Ovary (tissue), 9 donors: ENCODE data around the gene TCEA2. TPM values are rescaled to one million over a fixed set of nuclear protein-coding genes. Genes with fewer than 3 reads are reported as not detected.

Experiments
- DNase-seq, 5 donors: peaks; one replicate each; pipeline ENCODE4 v3.0.0-alpha.2; 2019 to 2020
- H3K27ac ChIP-seq, 2 donors: fragments of 200-600 bp; one replicate each; pipeline versions ENCODE4 v1.5.1 to v1.8.0; 2019 to 2022
- H3K27me3 ChIP-seq: fragments of 200-600 bp; one replicate; pipeline ENCODE4 v1.8.0; 2022
- H3K36me3 ChIP-seq: fragments of 200-600 bp; sonication (generic); one replicate; pipeline ENCODE4 v1.5.1; 2019
- H3K4me1 ChIP-seq: one replicate; pipeline ENCODE4 v1.8.1; 2013; ENCODE audit warnings: mild to moderate bottlenecking, moderate library complexity; ENCODE audit not compliant: insufficient read depth
- H3K4me3 ChIP-seq: fragments of 200-600 bp; sonication (generic); one replicate; pipeline ENCODE4 v1.5.1; 2017
- H3K9me3 ChIP-seq, 2 donors: fragments of 200-600 bp in 1 of 2; sonication (generic) in 1 of 2; one replicate each; pipeline versions ENCODE4 v1.5.1 to v1.8.1; 2013 to 2019; ENCODE audit warnings: mild to moderate bottlenecking in 1 of 2, moderate library complexity in 1 of 2
- EP300 ChIP-seq: sonication (generic); formaldehyde crosslinking; IDR thresholded peaks from one replicate; pipeline ENCODE4 v1.6.1; 2017; ENCODE audit warnings: antibody characterized with exemption
- POLR2A ChIP-seq: fragments of 450-650 bp; IDR thresholded peaks from one replicate; pipeline ENCODE4 v1.6.1; 2017; ENCODE audit warnings: antibody characterized with exemption, mild to moderate bottlenecking, moderate library complexity
- WGBS, 3 donors: extraction: QIAGEN DNeasy Blood & Tissue Kit in 1 of 3; methylation state at CpG; one replicate each; pipeline versions ENCODE4 v1.1.5 to v1.1.7; 2013 to 2017; 5-methylcytosine and 5-hydroxymethylcytosine counted together
- intact Hi-C, 4 donors: fragments of 100-400 bp; cut with DNase I; formaldehyde crosslinking; loops; one replicate each; pipeline versions ENCODE4 v1.11.0 to v1.15.1; 2022 to 2023
- polyA plus RNA-seq, 2 donors: library from polyadenylated mRNA; stranded (reverse); fragments of 200-250 nt in 1 of 2; fragments of 350-450 nt in 1 of 2; fragmentation: Illumina TruSeq in 1 of 2; extraction: RNeasy Lipid Tissue Mini Kit (QIAGEN cat#74804) in 1 of 2; gene quantifications; one replicate each; pipeline ENCODE4 v1.2.3, GENCODE V29; 2013 to 2014
- total RNA-seq, 7 donors: library from RNA; depleted of rRNA in 2 of 7; stranded (reverse); fragments of >200 nt in 2 of 7; fragmentation: NEBNext Ultra II Directional in 3 of 7; extraction: Animal tissue kit (Norgen Biotek cat#: 25700) in 3 of 7; gene quantifications; one replicate each; pipeline versions ENCODE4 v1.1.0 to v1.2.4, GENCODE V29; 2016 to 2023
- TF ChIP-seq, protein P1 (sequence below), 3 donors: fragments of 450-650 bp in 2 of 3; fragments of 200-600 bp in 1 of 3; IDR thresholded peaks; one replicate each; pipeline versions ENCODE4 v1.5.1 to v1.8.0; 2016 to 2022; ENCODE audit warnings: antibody characterized with exemption in 3 of 3, mild to moderate bottlenecking in 1 of 3
- donor health status: DM: no; HTN: no; CAD: no; lungs with moderate emphysema.
- donor health status: DM: no; HTN: no; CAD: no.
- donor health status: Bipolar disorder and iron deficiency.
- donor health status: DM: yes; HTN: yes; CAD: no.
- donor health status: DM: no; HTN: no; CAD: no.
- donor health status: DM: yes; HTN: yes; CAD: no.

The TCEA2 gene
- total and polyA plus RNA-seq, 9 donors, result 20.0 to 93.5 (median 71.9) TPM

DNA sequence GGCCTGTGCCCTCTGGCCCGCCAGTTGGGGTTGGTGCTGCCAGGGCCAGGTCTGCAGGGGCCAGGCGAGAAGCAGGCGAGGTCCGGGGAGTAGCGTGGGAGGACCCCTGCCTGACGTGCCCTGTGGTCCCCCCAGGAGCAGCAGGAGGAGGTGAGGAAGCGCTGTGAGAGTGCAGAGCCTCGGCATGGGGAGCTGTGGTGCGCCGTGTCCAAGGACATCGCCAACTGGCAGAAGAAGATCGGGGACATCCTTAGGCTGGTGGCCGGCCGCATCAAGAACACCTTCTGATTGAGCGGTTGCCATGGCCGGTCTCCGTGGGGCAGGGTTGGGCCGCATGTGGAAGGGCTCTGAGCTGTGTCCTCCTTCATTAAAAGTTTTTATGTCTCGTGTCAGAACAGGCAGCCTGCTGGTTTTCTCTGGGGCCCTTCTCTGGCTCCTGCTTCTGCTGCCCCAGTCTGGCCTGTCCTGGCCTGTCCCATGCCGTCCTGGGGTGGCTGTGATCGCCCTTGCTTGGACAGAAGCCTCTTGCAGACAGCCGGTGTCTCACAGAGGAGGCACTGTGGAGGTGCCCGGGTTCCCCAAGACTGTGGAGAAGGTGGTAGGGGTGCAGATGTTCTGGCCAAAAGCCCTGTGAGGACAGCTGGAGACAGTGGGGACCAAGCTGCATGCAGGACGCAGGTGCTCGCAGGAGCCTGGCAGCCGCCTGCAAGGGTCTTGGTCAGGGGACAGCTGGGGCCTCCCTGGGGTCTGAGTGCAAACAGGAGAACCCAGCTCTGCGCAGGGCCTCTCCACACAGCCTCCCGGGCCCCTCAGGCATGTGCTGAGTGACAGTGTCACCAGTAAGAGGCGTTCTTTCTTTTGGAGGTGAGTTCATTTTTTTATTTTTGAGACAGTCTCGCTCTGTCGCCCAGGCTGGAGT, 30.0 kb upstream of the TCEA2 start:
- TF ChIP-seq, protein P1, sequence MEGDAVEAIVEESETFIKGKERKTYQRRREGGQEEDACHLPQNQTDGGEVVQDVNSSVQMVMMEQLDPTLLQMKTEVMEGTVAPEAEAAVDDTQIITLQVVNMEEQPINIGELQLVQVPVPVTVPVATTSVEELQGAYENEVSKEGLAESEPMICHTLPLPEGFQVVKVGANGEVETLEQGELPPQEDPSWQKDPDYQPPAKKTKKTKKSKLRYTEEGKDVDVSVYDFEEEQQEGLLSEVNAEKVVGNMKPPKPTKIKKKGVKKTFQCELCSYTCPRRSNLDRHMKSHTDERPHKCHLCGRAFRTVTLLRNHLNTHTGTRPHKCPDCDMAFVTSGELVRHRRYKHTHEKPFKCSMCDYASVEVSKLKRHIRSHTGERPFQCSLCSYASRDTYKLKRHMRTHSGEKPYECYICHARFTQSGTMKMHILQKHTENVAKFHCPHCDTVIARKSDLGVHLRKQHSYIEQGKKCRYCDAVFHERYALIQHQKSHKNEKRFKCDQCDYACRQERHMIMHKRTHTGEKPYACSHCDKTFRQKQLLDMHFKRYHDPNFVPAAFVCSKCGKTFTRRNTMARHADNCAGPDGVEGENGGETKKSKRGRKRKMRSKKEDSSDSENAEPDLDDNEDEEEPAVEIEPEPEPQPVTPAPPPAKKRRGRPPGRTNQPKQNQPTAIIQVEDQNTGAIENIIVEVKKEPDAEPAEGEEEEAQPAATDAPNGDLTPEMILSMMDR (IDR thresholded peaks at IDR 0.05), result no peak
- TF ChIP-seq POLR2A, result no peak
- no peak for TF ChIP-seq EP300
- Histone ChIP-seq H3K27ac (no peak overlapping the region), H3K4me3 (no peak overlapping the region), H3K27me3 (no peaks in the 10 kb centered on the region), H3K36me3 (no peaks in the 10 kb centered on the region), H3K9me3 (no peaks in the 10 kb centered on the region), H3K4me1 (peaks cover 3% of the 10 kb centered on the region)
- intact Hi-C loops, result loop anchor here in 1 of 4 donors (10.0 kb wide), 1 partner anchor 82 kb away; no protein-coding TSS in a partner anchor
- no peak for DNase-seq
- 87 to 89% (median 89%) methylated on average over 31 of the region's 31 CpGs for WGBS, 3 donors

DNA sequence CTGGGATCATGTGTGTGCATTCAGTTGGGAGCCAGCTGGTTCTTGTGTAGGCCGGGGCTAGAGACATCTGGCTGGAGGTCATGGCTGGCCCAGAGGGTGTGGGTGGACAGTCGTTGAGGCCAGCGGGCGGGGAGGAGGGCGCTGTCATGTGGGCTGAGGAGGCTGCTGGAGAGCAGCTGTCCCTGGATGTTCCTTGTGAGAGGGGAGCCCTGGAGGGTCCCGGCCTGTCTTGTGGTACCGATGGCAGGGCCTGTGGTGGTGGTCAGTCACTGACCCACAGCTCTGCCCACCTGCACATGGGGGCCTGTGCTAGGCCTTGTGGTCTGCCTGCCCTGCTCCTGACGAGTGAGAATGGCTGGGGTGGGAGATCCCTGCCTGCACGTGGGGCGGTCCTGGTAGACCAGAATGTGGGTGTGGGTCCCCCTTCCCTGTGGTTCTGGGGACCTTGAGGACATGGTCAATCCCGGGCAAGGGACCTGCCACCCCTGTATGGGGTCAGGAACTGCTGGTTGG, 29.0 kb upstream of the TCEA2 start:
- peak in 1 of 5 donors; percentile 58 for DNase-seq
- H3K36me3 ChIP-seq, result no peaks in the 10 kb centered on the region
- WGBS, 3 donors, result 32 to 58% (median 33%) methylated on average over 11 of the region's 11 CpGs

DNA sequence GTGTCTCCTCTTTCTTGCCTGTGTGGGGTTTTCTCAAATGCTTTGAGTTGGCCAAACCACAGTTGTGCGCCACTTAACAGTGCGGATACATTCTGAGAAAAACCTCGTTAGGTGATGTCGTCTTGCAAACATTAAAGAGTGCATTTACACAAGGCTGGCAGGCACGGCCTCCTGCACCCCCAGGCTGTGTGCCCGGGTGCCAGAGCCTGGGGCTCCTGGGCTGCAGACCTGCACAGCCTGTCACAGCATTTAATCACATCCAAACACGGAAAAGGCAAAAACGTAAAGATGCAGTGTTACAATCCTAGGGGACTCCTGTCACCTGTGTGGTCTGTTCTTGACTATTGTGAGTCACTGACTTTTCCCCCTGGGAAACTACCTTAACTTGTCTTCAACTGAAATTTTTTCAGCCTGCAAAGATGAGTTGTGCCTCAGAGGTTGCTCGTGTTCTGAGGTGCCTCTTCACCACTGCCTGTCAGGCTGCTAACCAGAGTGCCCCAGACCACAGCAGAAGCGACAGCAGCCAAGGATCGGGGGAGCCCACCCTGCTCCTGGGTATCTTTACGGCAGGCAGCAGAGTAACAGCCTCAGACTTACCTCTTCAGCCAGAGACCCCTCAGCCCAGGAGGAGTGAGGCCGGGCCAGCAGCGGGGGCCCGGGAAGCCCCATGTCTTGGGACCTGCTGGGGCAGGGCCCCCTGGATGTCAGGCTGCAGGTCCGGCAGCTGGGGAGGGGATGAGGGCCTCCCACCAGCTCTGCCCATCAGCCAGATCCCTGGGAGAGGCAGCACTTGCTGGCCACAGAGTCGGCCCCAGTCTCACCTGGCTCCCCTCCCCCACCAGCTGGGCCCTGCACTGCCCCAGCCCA, 27.7 kb upstream of the TCEA2 start:
- Histone ChIP-seq H3K4me3 (no peak overlapping the region), H3K27me3 (no peaks in the 10 kb centered on the region), H3K36me3 (no peaks in the 10 kb centered on the region), H3K27ac (no peak overlapping the region), H3K9me3 (no peaks in the 10 kb centered on the region), H3K4me1 (peaks cover 5% of the 10 kb centered on the region)
- 81 to 86% (median 84%) methylated on average over 17 of the region's 17 CpGs for WGBS, 3 donors
- TF ChIP-seq, protein P1 (IDR thresholded peaks at IDR 0.05), result no peak
- no peak for TF ChIP-seq EP300
- no peak for TF ChIP-seq POLR2A
- no peak for DNase-seq
- intact Hi-C loops, result loop anchor here in 1 of 4 donors (10.0 kb wide), 1 partner anchor 80 kb away; no protein-coding TSS in a partner anchor

More for the DNA sequence above, 29.0 kb upstream of the TCEA2 start:
- Histone ChIP-seq H3K27ac (no peak overlapping the region), H3K27me3 (no peaks in the 10 kb centered on the region), H3K4me1 (peaks cover 5% of the 10 kb centered on the region), H3K4me3 (no peak overlapping the region), H3K9me3 (no peaks in the 10 kb centered on the region)
- TF ChIP-seq EP300, result no peak
- intact Hi-C loops, result loop anchor here in 1 of 4 donors (10.0 kb wide), 1 partner anchor 81 kb away; no protein-coding TSS in a partner anchor

DNA sequence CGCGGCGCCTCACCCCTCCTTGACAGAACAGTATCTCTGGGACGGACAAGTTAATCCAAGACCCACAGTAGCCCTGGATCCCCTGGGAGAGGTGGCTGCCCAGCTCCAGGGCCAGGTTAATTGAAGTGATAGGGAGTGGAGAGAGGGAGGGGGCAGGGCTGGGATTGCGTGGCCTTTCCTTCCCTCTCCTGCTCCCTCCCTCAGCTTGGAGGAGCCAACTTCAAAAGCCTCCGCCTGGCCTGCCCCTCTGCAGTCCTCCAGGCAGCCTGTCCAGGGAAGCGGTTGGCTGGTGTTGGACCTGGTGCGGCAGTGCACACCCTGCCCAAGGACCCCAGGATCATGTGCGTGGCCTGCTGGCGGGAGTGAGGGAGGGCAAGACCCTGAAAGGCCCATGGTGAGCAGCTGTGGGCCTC, 27.1 kb upstream of the TCEA2 start, which contains the start of gene C20orf204:
Gene C20orf204 (plus strand): TSS at position 250 of the 413 bp plus-strand sequence. CDS start 142 bp downstream, at position 392.
- WGBS, 3 donors, result 62 to 73% (median 66%) methylated on average over 10 of the region's 10 CpGs
- DNase-seq, result no peak
- Histone ChIP-seq H3K27me3 (peaks cover 2% of the 10 kb centered on the region), H3K4me3 (no peak within 1 kb of the TSS), H3K27ac (no peak within 1 kb of the TSS), H3K4me1 (peaks cover 5% of the 10 kb centered on the region), H3K9me3 (no peaks in the 10 kb centered on the region), H3K36me3 (no peaks in the 10 kb centered on the region)
- no peak for TF ChIP-seq EP300
- TF ChIP-seq, protein P1 (IDR thresholded peaks at IDR 0.05), result no peak
- intact Hi-C loops, result loop anchor here in 1 of 4 donors (10.0 kb wide), 1 partner anchor 79 kb away; no protein-coding TSS in a partner anchor
